HCT116 (cell line): ENCODE measurements around the gene HPCAL1.

Experiments
- CEBPB ChIP-seq: IDR thresholded peaks from 2 replicates; pipeline ENCODE4 v1.6.1; 2012; ENCODE audit warnings: low read depth
- CTCF ChIP-seq, 3 experiments: fragments of 200-600 bp in 1 of 3; sonication (generic) in 1 of 3; IDR thresholded peaks in 2 of 3; conservative IDR thresholded peaks in 1 of 3; 2 replicates each; pipeline ENCODE4 v1.5.1; 2012 to 2017; ENCODE audit warnings: low read depth in 2 of 3, low read length in 2 of 3, antibody characterized with exemption in 1 of 3, borderline replicate concordance in 1 of 3, control low read depth in 1 of 3, mild to moderate bottlenecking in 1 of 3, mixed read lengths in 1 of 3, mixed run types in 1 of 3, moderate library complexity in 1 of 3; ENCODE audit not compliant: insufficient read depth in 1 of 3
- EZH2 ChIP-seq: fragments of 200-600 bp; sonication (generic); IDR thresholded peaks from 2 replicates; pipeline ENCODE4 v1.6.1; 2017; ENCODE audit warnings: antibody characterized with exemption, mixed run types
- POLR2A ChIP-seq: IDR thresholded peaks from 2 replicates; pipeline ENCODE4 v1.7.0; 2011; ENCODE audit warnings: borderline replicate concordance; ENCODE audit not compliant: insufficient read depth, insufficient read length; ENCODE audit errors: extremely low read depth
- POLR2AphosphoS5 ChIP-seq: IDR thresholded peaks from 2 replicates; pipeline ENCODE4 v1.6.1; 2011; ENCODE audit warnings: mild to moderate bottlenecking, low read depth, low read length, moderate library complexity
- RAD21 ChIP-seq: IDR thresholded peaks from 2 replicates; pipeline ENCODE4 v1.6.1; 2012; ENCODE audit warnings: low read depth, mild to moderate bottlenecking
- REST ChIP-seq: IDR thresholded peaks from 2 replicates; pipeline ENCODE4 v1.6.1; 2012; ENCODE audit warnings: low read depth
- SP1 ChIP-seq: IDR thresholded peaks from 2 replicates; pipeline ENCODE4 v1.6.1; 2012; ENCODE audit warnings: low read depth
- TCF7L2 ChIP-seq: IDR thresholded peaks from 2 replicates; pipeline ENCODE4 v1.7.0; 2011; ENCODE audit warnings: borderline replicate concordance, inconsistent platforms; ENCODE audit not compliant: insufficient read depth, insufficient read length; ENCODE audit errors: extremely low read depth
- ZNF274 ChIP-seq: fragments of 200-500 bp; sonication (Bioruptor generic); IDR thresholded peaks from 2 replicates; pipeline ENCODE4 v1.6.1; 2014; ENCODE audit warnings: mild to moderate bottlenecking, low read depth, low read length, inconsistent platforms

GRCh38 chr2:10320575-10320931, 17.8 kb downstream of the HPCAL1 start:
- TF ChIP-seq CTCF (IDR thresholded peaks at IDR 0.05 in 2 of 3, conservative IDR thresholded peaks at IDR 0.05 in 1 of 3; ENCODE audit: borderline replicate concordance in 1 of 3, insufficient read depth in 1 of 3, low read depth in 2 of 3, low read length in 2 of 3) (no peak), CEBPB (no peak), EZH2 (no peak), POLR2AphosphoS5 (no peak), ZNF274 (no peak), TCF7L2 (no peak), SP1 (no peak), REST (no peak), POLR2A (no peak), RAD21 (no peak)
